Measurements from ENCODE around the gene FBXO42. TPM values are rescaled to one million over a fixed set of nuclear protein-coding genes. Genes with fewer than 3 reads are reported as not detected.

FBXO42 gene
- total RNA-seq, 1 donor from 2014 or later: 25.6 TPM

DNA sequence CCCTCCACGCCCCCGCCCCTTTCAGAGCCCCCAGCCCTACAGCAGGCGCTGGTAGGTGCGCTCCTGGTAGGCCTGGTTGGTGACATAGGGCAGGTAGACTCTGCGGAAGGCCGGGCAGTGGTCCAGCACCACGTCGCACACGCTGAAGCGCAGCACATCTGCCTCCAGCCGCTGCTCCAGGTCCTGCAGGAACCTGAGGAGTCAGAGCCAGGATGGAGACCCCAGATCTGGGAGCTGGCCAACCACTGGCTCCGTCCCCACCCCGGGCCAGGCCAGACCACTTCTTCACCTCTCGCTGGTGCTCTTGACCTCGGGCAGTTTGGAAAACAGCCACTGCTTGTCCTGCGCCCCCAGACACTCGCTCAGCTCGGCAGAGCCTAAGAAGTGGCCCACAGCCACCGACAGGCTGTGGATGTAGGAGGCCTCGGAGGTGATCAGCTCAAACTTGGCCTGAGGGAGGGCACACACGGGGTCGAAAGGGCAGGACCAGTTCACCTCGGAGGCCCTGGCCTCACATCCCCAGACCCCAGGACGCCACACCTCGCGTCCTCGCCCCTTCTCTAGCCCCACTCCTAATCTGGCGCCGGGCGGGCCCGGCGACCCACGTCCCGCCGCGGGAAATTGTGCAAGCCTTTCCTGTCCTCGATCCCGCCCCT lies 146.3 kb downstream of the FBXO42 start:
- no peaks in the 10 kb centered on the region for H3K36me3 ChIP-seq (ENCODE audit: insufficient read depth, low read length)
- peak overlapping the region; percentile 58 for H3K4me3 ChIP-seq (ENCODE audit: insufficient read depth, low read depth, low read length)
- H3K27me3 Mint-ChIP-seq (ENCODE audit: low read depth, unreplicated experiment): no peaks in the 10 kb centered on the region
- no peaks in the 10 kb centered on the region for H4K20me1 ChIP-seq (ENCODE audit: insufficient read depth, low read length)
- H3K27me3 ChIP-seq (ENCODE audit: insufficient read depth, low read length): no peaks in the 10 kb centered on the region
- no peaks in the 10 kb centered on the region for H3K79me2 ChIP-seq (ENCODE audit: insufficient read depth, low read length)
- TF ChIP-seq CTCF (IDR thresholded peaks at IDR 0.05; ENCODE audit: insufficient read depth, low read depth, low read length) (no peak), EZH2 (IDR thresholded peaks at IDR 0.05; ENCODE audit: insufficient read depth, low read length) (no peak)
- H3K36me3 Mint-ChIP-seq (ENCODE audit: low read depth, unreplicated experiment): peaks cover 5% of the 10 kb centered on the region
- H2AFZ ChIP-seq (ENCODE audit: low read depth, low read length): peak overlapping the region; percentile 72
- peaks cover 10% of the 10 kb centered on the region for H3K4me1 Mint-ChIP-seq (ENCODE audit: low read depth, unreplicated experiment)
- H3K9ac ChIP-seq (ENCODE audit: low read length): peak overlapping the region; percentile 68
- H3K4me3 Mint-ChIP-seq (ENCODE audit: unreplicated experiment): peak overlapping the region; percentile 68
- H3K9me3 Mint-ChIP-seq (ENCODE audit: unreplicated experiment): no peaks in the 10 kb centered on the region
- H3K4me1 ChIP-seq (ENCODE audit: insufficient read depth, low read length): peaks cover 11% of the 10 kb centered on the region
- H3K4me2 ChIP-seq (ENCODE audit: low read length): peak overlapping the region; percentile 88
- DNase-seq (ENCODE audit: low read depth) (no peak), FAIRE-seq (no peak)
- H3K27ac Mint-ChIP-seq (ENCODE audit: unreplicated experiment): no peak overlapping the region
- H3K27ac ChIP-seq (ENCODE audit: low read depth, low read length): no peak overlapping the region
- H3K9me3 ChIP-seq (ENCODE audit: insufficient read depth, low read depth, low read length): no peaks in the 10 kb centered on the region

GRCh38 chr1:16205334-16205671 lies 147.0 kb downstream of the FBXO42 start:
- no peaks in the 10 kb centered on the region for H3K79me2 ChIP-seq (ENCODE audit: insufficient read depth, low read length)
- no peaks in the 10 kb centered on the region for H3K9me3 ChIP-seq (ENCODE audit: insufficient read depth, low read depth, low read length)
- Mint-ChIP-seq H3K4me3 (ENCODE audit: unreplicated experiment) (no peak overlapping the region), H3K36me3 (ENCODE audit: low read depth, unreplicated experiment) (peaks cover 5% of the 10 kb centered on the region), H3K9me3 (ENCODE audit: unreplicated experiment) (no peaks in the 10 kb centered on the region), H3K4me1 (ENCODE audit: low read depth, unreplicated experiment) (peaks cover 8% of the 10 kb centered on the region), H3K27ac (ENCODE audit: unreplicated experiment) (no peak overlapping the region), H3K27me3 (ENCODE audit: low read depth, unreplicated experiment) (no peaks in the 10 kb centered on the region)
- no peaks in the 10 kb centered on the region for H3K36me3 ChIP-seq (ENCODE audit: insufficient read depth, low read length)
- H3K27me3 ChIP-seq (ENCODE audit: insufficient read depth, low read length): no peaks in the 10 kb centered on the region
- H3K4me3 ChIP-seq (ENCODE audit: insufficient read depth, low read depth, low read length): no peak overlapping the region
- no peak overlapping the region for H3K27ac ChIP-seq (ENCODE audit: low read depth, low read length)
- H3K9ac ChIP-seq (ENCODE audit: low read length): no peak overlapping the region
- peak overlapping the region; percentile 88 for H3K4me2 ChIP-seq (ENCODE audit: low read length)
- H4K20me1 ChIP-seq (ENCODE audit: insufficient read depth, low read length): no peaks in the 10 kb centered on the region
- TF ChIP-seq CTCF (IDR thresholded peaks at IDR 0.05; ENCODE audit: insufficient read depth, low read depth, low read length) (no peak), EZH2 (IDR thresholded peaks at IDR 0.05; ENCODE audit: insufficient read depth, low read length) (no peak)
- peaks cover 11% of the 10 kb centered on the region for H3K4me1 ChIP-seq (ENCODE audit: insufficient read depth, low read length)
- H2AFZ ChIP-seq (ENCODE audit: low read depth, low read length): no peak overlapping the region
- no peak for DNase-seq (ENCODE audit: low read depth)
- FAIRE-seq: no peak

- Histone ChIP-seq H3K9me3 (ENCODE audit: insufficient read depth, low read depth, low read length) (no peaks in the 10 kb centered on the region), H3K4me3 (ENCODE audit: insufficient read depth, low read depth, low read length) (no peak overlapping the region), H3K9ac (ENCODE audit: low read length) (no peak overlapping the region), H3K27me3 (ENCODE audit: insufficient read depth, low read length) (no peaks in the 10 kb centered on the region), H3K79me2 (ENCODE audit: insufficient read depth, low read length) (no peaks in the 10 kb centered on the region), H3K36me3 (ENCODE audit: insufficient read depth, low read length) (no peaks in the 10 kb centered on the region), H4K20me1 (ENCODE audit: insufficient read depth, low read length) (no peaks in the 10 kb centered on the region), H2AFZ (ENCODE audit: low read depth, low read length) (no peak overlapping the region), H3K4me2 (ENCODE audit: low read length) (no peak overlapping the region), H3K27ac (ENCODE audit: low read depth, low read length) (no peak overlapping the region), H3K4me1 (ENCODE audit: insufficient read depth, low read length) (peaks cover 9% of the 10 kb centered on the region)
- FAIRE-seq (no peak), DNase-seq (ENCODE audit: low read depth) (no peak)
- Mint-ChIP-seq H3K36me3 (ENCODE audit: low read depth, unreplicated experiment) (peaks cover 5% of the 10 kb centered on the region), H3K9me3 (ENCODE audit: unreplicated experiment) (no peaks in the 10 kb centered on the region), H3K4me3 (ENCODE audit: unreplicated experiment) (no peak overlapping the region), H3K4me1 (ENCODE audit: low read depth, unreplicated experiment) (peaks cover 8% of the 10 kb centered on the region), H3K27me3 (ENCODE audit: low read depth, unreplicated experiment) (no peaks in the 10 kb centered on the region), H3K27ac (ENCODE audit: unreplicated experiment) (no peak overlapping the region)
- TF ChIP-seq EZH2 (IDR thresholded peaks at IDR 0.05; ENCODE audit: insufficient read depth, low read length) (no peak), CTCF (IDR thresholded peaks at IDR 0.05; ENCODE audit: insufficient read depth, low read depth, low read length) (no peak)
Measured at GRCh38 chr1:16204634-16205333, 147.5 kb downstream of the FBXO42 start.

All from astrocyte (in vitro differentiated cells and primary cell).